ENCODE data around the gene C1orf210. TPM values are rescaled to one million over a fixed set of nuclear protein-coding genes. Genes with fewer than 3 reads are reported as not detected.

The C1orf210 gene
- total RNA-seq, 2 experiments from 2014 or later, result not detected

DNA sequence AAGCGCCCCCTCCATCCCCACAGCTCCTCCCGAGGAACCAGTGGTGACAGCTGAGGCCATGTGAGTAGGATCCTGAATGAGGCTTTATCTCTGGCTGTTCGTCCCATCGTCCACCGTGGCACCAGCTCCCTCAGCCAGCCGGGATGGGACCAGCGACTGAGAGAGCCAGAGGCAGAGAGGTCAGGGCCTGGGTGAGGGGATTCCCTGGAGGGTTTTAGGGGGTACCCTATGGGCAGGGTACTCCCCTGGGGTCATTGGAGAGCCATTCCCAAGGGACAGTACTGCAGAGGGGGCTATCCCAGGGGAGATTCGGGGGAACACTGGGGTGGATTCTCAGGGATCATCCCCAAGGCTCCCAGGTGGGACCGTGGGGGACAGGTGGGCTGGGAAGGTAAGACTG, 13.2 kb downstream of the C1orf210 start:
- ChIA-PET CTCF (no interaction called here), POLR2A (no interaction called here)
- Mint-ChIP-seq H3K4me1 (peaks cover 20% of the 10 kb centered on the region), H3K4me3 (no peak overlapping the region), H3K27ac (no peak overlapping the region), H3K9me3 (peaks cover 9% of the 10 kb centered on the region), H3K27me3 (peaks cover 10% of the 10 kb centered on the region), H3K36me3 (ENCODE audit: low read depth) (peaks cover 8% of the 10 kb centered on the region)
- no peak for DNase-seq

DNA sequence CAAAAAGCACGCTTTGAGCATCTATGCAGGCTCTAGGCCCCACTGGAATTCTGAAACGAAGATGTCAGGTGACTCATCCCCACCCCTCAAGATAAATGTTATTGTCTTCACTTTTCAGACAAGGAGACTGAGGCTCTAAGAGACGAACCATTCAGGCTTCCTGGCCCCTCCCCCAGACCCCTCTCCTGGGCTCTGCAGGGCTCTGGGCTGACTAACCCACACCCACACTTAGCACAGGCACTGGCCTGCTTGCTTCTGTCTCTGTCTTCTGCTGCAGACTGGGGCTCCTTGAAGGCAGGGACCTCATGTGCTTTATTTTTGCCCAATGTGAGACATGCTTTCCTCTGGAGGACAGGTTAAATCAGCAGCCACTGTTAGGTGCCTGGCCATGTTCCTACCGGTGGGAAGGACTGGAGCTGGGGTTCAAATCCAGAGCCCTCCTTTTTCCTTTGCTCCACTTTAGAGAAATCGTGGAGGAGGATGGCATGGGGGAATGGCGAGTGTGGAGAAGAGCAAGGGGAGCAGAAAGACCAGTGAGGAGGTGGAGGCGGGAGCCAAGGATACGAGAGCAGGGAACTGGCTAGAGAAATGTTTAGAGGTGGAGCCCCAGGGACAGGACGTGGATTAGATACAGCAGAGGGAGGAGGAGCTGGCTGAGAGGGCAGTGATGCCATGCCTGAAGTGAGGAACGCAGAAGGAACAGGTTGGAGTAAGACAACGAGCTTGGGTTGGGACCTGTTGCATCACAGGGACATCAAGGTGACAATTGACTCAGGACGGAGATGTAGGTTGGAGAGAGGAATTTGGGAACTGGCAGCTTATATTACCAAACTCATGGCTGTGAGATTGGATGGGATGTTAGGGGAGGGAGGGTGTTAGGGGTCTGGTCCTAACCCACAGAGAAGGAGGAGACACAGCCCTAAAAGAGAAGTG, 13.9 kb downstream of the C1orf210 start:
- CTCF ChIA-PET, result no interaction called here
- POLR2A ChIA-PET, result no interaction called here
- H3K9me3 Mint-ChIP-seq, result peaks cover 9% of the 10 kb centered on the region
- no peak for DNase-seq
- H3K36me3 Mint-ChIP-seq (ENCODE audit: low read depth), result peaks cover 8% of the 10 kb centered on the region
- H3K27ac Mint-ChIP-seq, result no peak overlapping the region
- H3K4me1 Mint-ChIP-seq, result peaks cover 20% of the 10 kb centered on the region
- H3K4me3 Mint-ChIP-seq, result no peak overlapping the region
- peaks cover 9% of the 10 kb centered on the region for H3K27me3 Mint-ChIP-seq

DNA sequence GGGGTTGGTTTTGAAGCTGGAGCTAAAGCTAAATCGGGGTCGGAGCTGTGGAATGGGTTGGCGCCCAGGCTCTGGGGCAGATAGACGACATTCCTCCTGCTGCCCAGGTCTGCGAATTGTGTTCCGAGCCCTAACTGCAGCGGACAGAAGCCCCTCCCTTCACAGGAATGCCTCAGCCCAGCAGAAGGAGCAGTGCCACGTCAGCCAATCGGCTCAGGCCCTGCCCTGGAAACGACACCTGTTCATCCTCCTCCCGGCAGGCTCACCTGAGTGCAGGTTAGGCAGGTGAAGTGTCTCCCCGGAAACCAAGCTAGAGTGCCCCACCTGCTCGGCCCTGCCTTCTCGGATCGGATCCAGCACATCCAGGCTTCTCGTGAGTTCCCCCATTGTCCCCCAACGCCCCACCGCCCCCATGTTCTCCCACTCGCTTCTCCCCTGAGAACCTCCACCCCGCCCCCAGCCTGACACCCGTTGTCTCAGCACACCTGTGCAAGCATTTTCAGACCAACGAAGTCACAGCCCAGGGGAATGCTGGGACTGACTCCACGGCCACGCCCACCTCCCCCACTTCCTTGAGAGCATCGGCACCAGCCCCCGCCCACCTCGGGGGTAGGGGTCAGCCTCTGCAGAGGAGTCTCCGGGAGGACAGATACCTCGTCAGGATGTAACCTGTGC, 14.8 kb downstream of the C1orf210 start:
- Mint-ChIP-seq H3K27ac (no peak overlapping the region), H3K9me3 (peaks cover 9% of the 10 kb centered on the region), H3K4me3 (no peak overlapping the region), H3K27me3 (peaks cover 9% of the 10 kb centered on the region), H3K4me1 (peaks cover 20% of the 10 kb centered on the region), H3K36me3 (ENCODE audit: low read depth) (peaks cover 8% of the 10 kb centered on the region)
- DNase-seq, result no peak
- ChIA-PET CTCF (no interaction called here), POLR2A (no interaction called here)

DNA sequence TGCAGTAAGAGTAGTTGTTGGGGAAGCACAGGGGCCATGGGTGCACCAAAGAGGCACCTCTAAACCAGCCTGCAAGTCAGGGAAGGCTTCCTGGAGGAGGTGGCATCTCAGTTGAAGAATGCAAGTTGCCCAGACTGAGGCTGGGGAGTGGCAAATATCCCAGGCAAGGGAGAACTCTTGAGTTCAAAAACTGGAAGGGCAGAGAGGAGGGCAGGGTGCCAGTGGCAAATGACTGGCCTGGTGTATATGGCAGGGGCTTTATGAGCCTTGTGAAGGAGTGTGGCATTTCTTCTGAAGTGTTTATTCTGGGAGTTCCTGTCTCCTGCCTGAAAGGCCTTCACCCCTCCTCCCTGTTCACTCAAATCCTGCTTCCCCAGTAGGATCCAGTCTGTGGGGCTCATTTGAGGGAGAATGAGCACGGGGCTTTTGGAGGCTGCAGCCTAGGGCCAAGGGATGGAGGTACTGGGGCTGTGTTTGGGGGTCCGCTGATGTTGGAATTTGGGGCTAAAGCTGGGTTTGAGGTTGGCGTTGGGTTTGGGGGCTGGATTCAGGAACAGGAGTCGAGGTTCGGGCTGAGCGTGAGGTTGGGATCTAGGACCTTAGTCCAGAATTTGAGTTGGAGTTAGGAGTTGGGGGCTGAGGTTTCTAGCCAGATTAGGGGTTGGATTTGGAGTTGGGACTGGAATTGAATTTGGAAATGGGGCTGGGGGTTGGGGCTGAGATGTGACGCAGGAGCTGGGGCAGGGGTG, 15.6 kb downstream of the C1orf210 start, which contains the start of gene TMEM125:
TMEM125 (plus strand) TSS at position 357 of the 749 bp plus-strand sequence. CDS start 2,740 bp downstream, outside the sequence.
- CTCF ChIA-PET, result no interaction called here

DNA sequence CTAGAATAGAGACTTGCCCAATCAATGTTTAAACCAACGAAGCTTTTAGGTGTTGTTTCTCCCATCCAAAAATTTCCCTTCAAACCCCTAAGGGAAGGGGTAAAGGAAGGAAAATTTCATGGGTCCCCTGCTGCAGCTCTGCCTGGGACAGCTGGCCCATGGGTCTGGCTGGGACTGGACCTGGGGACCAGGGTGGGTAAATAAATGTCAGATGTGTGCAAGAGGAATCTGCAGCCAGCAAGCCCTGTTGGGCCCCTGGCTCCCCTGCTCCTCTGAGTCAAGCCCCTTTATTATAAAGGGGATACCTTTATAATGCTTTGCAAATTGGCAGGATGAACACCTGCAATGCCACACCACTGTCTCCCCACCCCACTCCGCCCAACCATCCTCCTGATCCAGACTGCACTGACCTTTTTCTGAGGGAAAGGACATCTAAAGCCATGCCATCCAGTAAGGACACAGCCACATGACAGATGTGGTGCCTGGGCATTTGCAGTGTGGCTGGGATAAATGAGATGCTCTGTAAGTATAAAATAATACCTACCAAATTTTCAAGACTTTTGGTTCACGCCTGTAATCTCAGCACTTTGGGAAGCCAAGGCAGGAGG, 17.5 kb downstream of the C1orf210 start:
- Mint-ChIP-seq H3K27ac (no peak overlapping the region), H3K4me1 (peaks cover 3% of the 10 kb centered on the region), H3K4me3 (no peak overlapping the region), H3K9me3 (peaks cover 6% of the 10 kb centered on the region), H3K36me3 (ENCODE audit: low read depth) (no peaks in the 10 kb centered on the region), H3K27me3 (peaks cover 9% of the 10 kb centered on the region)
- CTCF ChIA-PET, result no interaction called here
- DNase-seq, result no peak
- POLR2A ChIA-PET, result no interaction called here

More for the DNA sequence above, 15.6 kb downstream of the C1orf210 start, which contains the start of gene TMEM125:
- Mint-ChIP-seq H3K4me3 (no peak within 1 kb of the TSS), H3K36me3 (ENCODE audit: low read depth) (peaks cover 4% of the 10 kb centered on the region), H3K4me1 (peaks cover 12% of the 10 kb centered on the region), H3K27ac (no peak within 1 kb of the TSS), H3K27me3 (peaks cover 9% of the 10 kb centered on the region), H3K9me3 (peaks cover 5% of the 10 kb centered on the region)
- no peak for DNase-seq
- POLR2A ChIA-PET, result no interaction called here

DNA sequence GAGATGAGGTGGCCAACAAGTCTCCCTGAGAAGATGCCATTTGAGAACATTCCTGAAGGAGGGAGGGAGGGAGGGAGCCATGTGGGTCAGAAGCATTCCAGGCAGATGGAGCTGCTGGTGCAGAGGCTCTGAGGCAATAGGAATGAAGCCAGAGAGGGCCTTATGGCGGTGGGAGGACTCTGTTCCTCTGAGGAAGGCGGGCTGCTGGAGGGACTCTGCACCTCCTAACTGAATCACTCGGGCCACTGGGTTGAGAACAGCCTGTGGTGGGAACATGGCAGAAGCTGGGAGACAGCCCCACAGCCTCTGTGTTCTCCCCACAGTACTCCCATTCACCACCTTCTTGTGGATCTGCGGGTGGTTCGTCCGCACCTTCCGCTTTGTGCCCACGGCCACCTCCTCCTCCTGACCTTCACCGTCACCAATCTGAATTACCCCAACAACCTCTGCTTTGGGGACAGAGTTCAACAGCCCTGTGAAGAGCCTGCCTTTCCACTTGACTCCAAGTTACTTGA, 18.0 kb downstream of the C1orf210 start:
- no peak overlapping the region for H3K4me3 Mint-ChIP-seq
- POLR2A ChIA-PET, result no interaction called here

DNA sequence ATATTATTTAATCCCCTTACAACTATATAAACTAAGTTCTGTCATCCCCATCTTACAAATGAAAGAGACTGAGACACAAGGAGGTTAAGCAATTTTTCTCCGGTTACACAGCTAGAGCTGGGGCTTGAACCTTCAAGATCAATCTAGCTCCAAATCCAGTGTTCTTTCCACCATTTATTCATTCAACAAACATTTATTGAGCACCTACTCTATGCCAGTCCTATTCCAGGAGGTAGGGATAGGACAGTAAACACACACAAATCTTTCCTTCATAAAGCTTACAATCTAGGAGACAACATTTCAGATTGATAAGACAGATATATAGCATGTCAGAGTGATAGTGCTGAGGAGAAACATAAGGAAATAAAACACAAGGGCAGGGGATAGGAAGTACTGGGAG, 18.5 kb downstream of the C1orf210 start:
- no peak for DNase-seq
- H3K4me1 Mint-ChIP-seq, result peaks cover 3% of the 10 kb centered on the region
- POLR2A ChIA-PET, result no interaction called here
- no peak overlapping the region for H3K27ac Mint-ChIP-seq
- peaks cover 11% of the 10 kb centered on the region for H3K27me3 Mint-ChIP-seq
- no peaks in the 10 kb centered on the region for H3K36me3 Mint-ChIP-seq (ENCODE audit: low read depth)
- no peak overlapping the region for H3K4me3 Mint-ChIP-seq
- CTCF ChIA-PET, result no interaction called here
- peaks cover 8% of the 10 kb centered on the region for H3K9me3 Mint-ChIP-seq

More for the DNA sequence above, 18.0 kb downstream of the C1orf210 start:
- no peak for DNase-seq
- no peak overlapping the region for H3K27ac Mint-ChIP-seq
- H3K36me3 Mint-ChIP-seq (ENCODE audit: low read depth), result no peaks in the 10 kb centered on the region
- CTCF ChIA-PET, result no interaction called here
- H3K4me1 Mint-ChIP-seq, result peaks cover 3% of the 10 kb centered on the region
- H3K27me3 Mint-ChIP-seq, result peaks cover 9% of the 10 kb centered on the region
- H3K9me3 Mint-ChIP-seq, result peaks cover 8% of the 10 kb centered on the region

DNA sequence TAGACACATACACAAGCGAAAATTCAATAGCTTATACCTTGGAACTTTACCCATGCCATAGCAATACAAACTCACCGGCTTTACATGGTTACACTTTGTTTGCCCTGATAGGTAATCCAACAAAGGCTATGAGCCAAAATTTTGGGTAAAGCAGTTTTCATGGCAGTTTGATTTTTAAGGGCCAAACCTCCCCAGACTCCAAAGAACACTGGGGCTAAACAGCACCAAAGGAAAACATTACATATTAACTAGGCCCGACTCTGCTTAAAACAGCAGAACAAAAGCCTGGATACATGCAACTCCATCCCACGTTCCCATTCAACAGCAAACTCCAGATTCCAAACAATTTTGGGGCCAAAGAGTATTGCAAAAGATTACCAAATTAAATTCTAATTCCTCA, 19.9 kb downstream of the C1orf210 start:
- CTCF ChIA-PET, result no interaction called here
- Mint-ChIP-seq H3K4me1 (no peaks in the 10 kb centered on the region), H3K27ac (no peak overlapping the region), H3K27me3 (peaks cover 14% of the 10 kb centered on the region), H3K9me3 (peaks cover 13% of the 10 kb centered on the region), H3K36me3 (ENCODE audit: low read depth) (no peaks in the 10 kb centered on the region), H3K4me3 (no peak overlapping the region)
- no peak for DNase-seq
- POLR2A ChIA-PET, result no interaction called here

DNA sequence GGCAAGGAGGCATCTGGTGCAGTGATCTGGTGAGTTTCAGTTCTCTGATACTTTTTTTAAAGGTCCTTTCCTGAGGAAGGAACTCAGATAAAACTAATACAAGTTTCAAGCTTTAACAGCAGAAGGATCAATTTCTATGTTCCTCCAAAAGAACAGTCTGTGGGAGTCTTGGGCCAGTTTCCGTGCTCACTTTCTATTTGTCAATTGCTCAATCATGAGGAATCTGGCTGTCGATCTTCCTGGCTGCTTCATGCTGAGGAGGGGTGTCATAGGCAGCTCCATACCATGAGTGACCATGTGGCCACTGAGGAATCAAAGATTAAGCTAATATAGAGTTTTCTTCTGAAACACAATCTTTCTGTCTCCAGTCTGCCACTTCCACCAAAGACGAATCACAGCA, 27.0 kb downstream of the C1orf210 start:
- Mint-ChIP-seq H3K36me3 (ENCODE audit: low read depth) (no peaks in the 10 kb centered on the region), H3K27me3 (peaks cover 11% of the 10 kb centered on the region), H3K27ac (no peak overlapping the region), H3K4me1 (no peaks in the 10 kb centered on the region), H3K4me3 (no peak overlapping the region), H3K9me3 (peaks cover 8% of the 10 kb centered on the region)
- ChIA-PET CTCF (interaction anchor here (1.1 kb wide), 1 partner anchor 22 kb away, joined by 3 read pairs; no protein-coding TSS in a partner anchor), POLR2A (no interaction called here)
- DNase-seq, result no peak

DNA sequence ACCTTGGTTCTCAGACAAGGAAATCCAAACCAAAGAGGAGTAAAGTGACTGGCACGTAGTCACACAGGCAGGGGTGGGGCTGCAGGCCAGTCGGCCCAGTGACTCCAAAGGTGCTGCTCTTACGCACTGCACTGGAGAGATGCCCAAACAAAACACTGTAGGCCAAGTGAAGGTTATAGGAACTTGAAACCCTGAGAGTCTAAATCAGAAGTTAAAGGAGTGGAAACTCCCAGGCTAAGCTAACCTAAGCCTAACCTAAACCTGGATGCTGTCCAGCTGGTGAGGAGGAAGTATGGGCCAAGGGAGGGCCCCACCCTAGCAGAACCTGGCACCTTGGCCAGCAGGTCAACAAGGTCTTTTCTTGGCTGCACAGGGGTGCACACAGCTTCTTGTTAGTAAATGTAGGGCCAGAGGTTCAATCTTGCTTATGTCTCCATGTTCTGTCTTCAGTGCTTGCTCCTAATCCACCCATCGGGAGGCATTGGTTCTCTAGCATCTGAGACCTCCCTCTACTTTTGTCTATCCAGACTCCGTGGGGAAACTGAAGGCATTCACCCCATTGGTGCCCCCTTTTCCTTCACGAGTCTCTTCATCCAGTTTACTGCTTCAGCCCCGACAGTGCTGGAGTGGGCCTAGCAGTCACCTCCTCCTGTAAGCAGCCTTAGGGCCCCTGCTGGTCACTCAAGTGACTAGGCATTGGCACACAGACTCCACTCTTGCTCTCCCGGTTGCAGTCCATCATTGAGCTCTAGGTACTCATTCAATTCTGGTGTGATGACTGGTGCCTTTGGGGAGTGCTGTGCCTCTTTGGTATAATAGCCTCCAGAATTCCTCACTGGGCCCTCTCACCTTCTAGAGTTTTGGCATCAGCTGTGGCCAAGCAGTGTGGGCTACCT, 28.5 kb downstream of the C1orf210 start:
- CTCF ChIA-PET, result no interaction called here
- Mint-ChIP-seq H3K4me3 (no peak overlapping the region), H3K36me3 (ENCODE audit: low read depth) (no peaks in the 10 kb centered on the region), H3K9me3 (peaks cover 5% of the 10 kb centered on the region), H3K27ac (no peak overlapping the region), H3K4me1 (no peaks in the 10 kb centered on the region), H3K27me3 (peaks cover 16% of the 10 kb centered on the region)
- POLR2A ChIA-PET, result no interaction called here
- no peak for DNase-seq

DNA sequence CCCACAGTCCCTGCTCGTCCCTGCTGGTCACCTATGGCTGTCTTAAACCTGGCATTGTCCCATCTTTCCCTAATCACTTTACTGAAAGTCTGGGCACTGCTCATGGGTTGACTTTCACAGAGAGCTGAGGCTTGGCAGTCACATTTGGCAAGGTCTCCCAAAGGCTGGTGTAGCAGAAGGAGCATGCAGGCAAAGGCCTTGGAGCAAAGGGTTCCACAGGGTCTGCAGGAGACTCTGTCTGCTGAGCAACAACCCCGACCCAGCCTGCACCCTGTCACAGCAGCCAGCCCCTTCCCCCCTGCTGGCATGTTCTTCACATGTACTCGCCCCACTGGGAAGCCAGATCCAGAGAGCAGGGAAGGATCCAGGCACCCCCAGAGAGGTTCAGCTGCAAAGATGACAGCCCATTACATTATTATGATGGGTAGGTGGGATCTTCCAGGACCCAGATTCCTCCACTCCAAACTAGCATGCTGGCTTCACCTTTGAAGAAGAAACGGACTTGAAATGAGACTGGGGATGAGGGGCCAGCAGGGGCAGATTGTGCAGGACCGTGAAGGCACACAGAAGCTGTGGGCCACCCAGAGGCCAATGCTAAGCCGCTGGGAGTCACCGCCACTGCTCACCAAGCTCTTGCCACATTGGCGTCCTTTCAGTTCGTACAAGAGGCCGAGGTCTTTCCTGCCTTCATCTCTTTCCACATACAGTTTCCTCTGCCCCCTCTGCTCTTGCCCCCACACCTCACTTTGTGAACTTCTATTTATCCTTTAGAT, 29.8 kb downstream of the C1orf210 start:
- Mint-ChIP-seq H3K4me3 (no peak overlapping the region), H3K4me1 (no peaks in the 10 kb centered on the region), H3K36me3 (ENCODE audit: low read depth) (no peaks in the 10 kb centered on the region), H3K27me3 (peaks cover 24% of the 10 kb centered on the region), H3K27ac (no peak overlapping the region), H3K9me3 (no peaks in the 10 kb centered on the region)
- no peak for DNase-seq
- CTCF ChIA-PET, result no interaction called here
- POLR2A ChIA-PET, result no interaction called here

Measured in activated CD4-positive, alpha-beta memory T cell treated with anti-CD3 and anti-CD28 coated beads, Interleukin-2, amount 10 ng/mL, durations not matched to agents 7 days and 5 days (primary cell).